Measurements from ENCODE around the gene KLHDC4.

DNA sequence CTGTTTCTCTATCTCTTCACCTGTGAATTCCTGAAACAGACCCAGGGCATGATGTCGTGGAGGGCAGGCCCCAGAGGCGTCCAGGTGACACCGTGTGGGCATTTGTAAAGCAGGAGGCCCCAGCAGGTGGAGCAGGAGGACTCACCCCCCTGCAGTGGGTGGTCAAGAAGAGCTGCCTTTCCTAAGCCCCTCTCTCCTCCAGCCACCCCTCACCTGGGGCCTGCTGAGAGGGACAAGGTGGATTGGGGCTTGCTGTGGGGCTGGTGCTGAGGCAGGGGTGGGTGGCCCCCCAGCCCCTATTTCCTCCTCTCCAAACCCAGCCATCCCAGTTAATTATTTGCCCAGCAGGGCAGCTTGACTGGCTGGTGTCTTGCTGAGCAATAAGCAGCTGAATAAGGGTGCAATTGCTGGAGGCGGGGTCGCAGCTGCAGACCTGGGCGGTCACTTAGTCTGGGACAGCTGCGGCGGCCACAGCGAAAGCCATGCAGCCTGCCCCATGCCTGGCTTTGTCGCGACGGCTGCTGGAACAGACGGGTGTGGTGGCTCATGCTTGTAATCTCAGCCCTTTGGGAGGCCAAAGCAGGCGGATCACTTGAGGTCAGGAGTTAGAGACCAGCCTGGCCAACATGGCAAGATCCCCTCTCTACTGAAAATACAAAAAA is 107.1 kb downstream of the KLHDC4 start:
- no peak for TF ChIP-seq EZH2 (IDR thresholded peaks at IDR 0.05; ENCODE audit: insufficient read depth, low read length)
- TF ChIP-seq, protein P1, sequence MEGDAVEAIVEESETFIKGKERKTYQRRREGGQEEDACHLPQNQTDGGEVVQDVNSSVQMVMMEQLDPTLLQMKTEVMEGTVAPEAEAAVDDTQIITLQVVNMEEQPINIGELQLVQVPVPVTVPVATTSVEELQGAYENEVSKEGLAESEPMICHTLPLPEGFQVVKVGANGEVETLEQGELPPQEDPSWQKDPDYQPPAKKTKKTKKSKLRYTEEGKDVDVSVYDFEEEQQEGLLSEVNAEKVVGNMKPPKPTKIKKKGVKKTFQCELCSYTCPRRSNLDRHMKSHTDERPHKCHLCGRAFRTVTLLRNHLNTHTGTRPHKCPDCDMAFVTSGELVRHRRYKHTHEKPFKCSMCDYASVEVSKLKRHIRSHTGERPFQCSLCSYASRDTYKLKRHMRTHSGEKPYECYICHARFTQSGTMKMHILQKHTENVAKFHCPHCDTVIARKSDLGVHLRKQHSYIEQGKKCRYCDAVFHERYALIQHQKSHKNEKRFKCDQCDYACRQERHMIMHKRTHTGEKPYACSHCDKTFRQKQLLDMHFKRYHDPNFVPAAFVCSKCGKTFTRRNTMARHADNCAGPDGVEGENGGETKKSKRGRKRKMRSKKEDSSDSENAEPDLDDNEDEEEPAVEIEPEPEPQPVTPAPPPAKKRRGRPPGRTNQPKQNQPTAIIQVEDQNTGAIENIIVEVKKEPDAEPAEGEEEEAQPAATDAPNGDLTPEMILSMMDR (IDR thresholded peaks at IDR 0.05; ENCODE audit: insufficient read depth, low read depth, low read length) = no peak

Data from astrocyte (in vitro differentiated cells and primary cell).